A549 (cell line): Measurements from ENCODE around the gene ANKS1B. TPM values are rescaled to one million over a fixed set of nuclear protein-coding genes. Genes with fewer than 3 reads are reported as not detected.

Experiments used
- ATAC-seq, 2 experiments: fragments of 200-7000 bp in 1 of 2; fragments of >200 bp in 1 of 2; cut with Nextera tagmentation in 1 of 2; cut with Tn5 transposase in 1 of 2; 3 replicates each; pipeline versions ENCODE4 v1.8.0 to v1.9.1; 2018 to 2020; ENCODE audit warnings: mild to moderate bottlenecking in 1 of 2, moderate library complexity in 1 of 2
- CTCF ChIA-PET: fragments of 300-600 bp; sonication (Branson Sonifier 250); formaldehyde crosslinking; extraction: SDS; loops from one replicate; lab custom pipeline; 2021; ENCODE audit warnings: antibody characterized with exemption, inconsistent platforms; lab: Yijun Ruan, JAX
- POLR2A ChIA-PET: fragments of 350-600 bp; formaldehyde crosslinking; extraction: SDS; loops from one replicate; lab custom pipeline; 2021; ENCODE audit warnings: antibody characterized with exemption, inconsistent platforms; lab: Yijun Ruan, JAX
- DNase-seq, 2 experiments: peaks; one replicate each; pipeline versions ENCODE4 v3.0.0 to v3.0.0-alpha.2; 2011 to 2016; ENCODE audit warnings: low read depth in 1 of 2, low spot score in 1 of 2
- FAIRE-seq: peaks from 2 replicates; lab custom pipeline; 2011; peaks lifted over from hg19 to GRCh38; lab: Jason Lieb, UNC
- H3K27ac ChIP-seq, 2 experiments: fragments of >200 bp; sonication (Bioruptor Twin); formaldehyde crosslinking; 3 replicates each; pipeline ENCODE4 v1.5.1; 2016 to 2017
- H3K4me1 ChIP-seq: fragments of >200 bp; sonication (Bioruptor Twin); formaldehyde crosslinking; 3 replicates; pipeline ENCODE4 v1.6.1; 2016
- H3K4me2 ChIP-seq: fragments of >200 bp; sonication (Bioruptor Twin); formaldehyde crosslinking; 3 replicates; pipeline ENCODE4 v1.6.1; 2016
- H3K4me3 ChIP-seq: fragments of >200 bp; sonication (Bioruptor Twin); formaldehyde crosslinking; 3 replicates; pipeline ENCODE4 v1.5.1; 2016
- H3K9me3 ChIP-seq: fragments of >200 bp; sonication (Bioruptor Twin); formaldehyde crosslinking; 3 replicates; pipeline ENCODE4 v1.6.1; 2016
- BHLHE40 ChIP-seq: IDR thresholded peaks from 2 replicates; pipeline ENCODE4 v1.6.1; 2012; ENCODE audit warnings: low read depth, low read length, inconsistent platforms
- CBX8 ChIP-seq: fragments of 200-600 bp; sonication (generic); IDR thresholded peaks from 2 replicates; pipeline ENCODE4 v1.6.1; 2016
- CTCF ChIP-seq: fragments of >200 bp; sonication (Bioruptor Twin); formaldehyde crosslinking; IDR thresholded peaks from 3 replicates; pipeline ENCODE4 v1.5.1; 2016
- E2F6 ChIP-seq: IDR thresholded peaks from 2 replicates; pipeline ENCODE4 v1.6.1; 2012; ENCODE audit warnings: low read depth, borderline replicate concordance
- FOSB ChIP-seq: fragments of 250-450 bp; sonication (Bioruptor Pico); IDR thresholded peaks from 2 replicates; pipeline ENCODE4 v1.5.0; 2020; ENCODE audit warnings: mild to moderate bottlenecking, moderate library complexity
- HDAC2 ChIP-seq: fragments of 200-600 bp; sonication (generic); IDR thresholded peaks from 2 replicates; pipeline ENCODE4 v1.6.1; 2016
- KDM1A ChIP-seq: fragments of 200-600 bp; sonication (generic); IDR thresholded peaks from 2 replicates; pipeline ENCODE4 v1.6.1; 2016; ENCODE audit warnings: low read depth, mild to moderate bottlenecking
- MAZ ChIP-seq: fragments of 150-350 bp; IDR thresholded peaks from 2 replicates; pipeline ENCODE4 v1.6.1; 2014; ENCODE audit warnings: antibody characterized with exemption, low read depth, low read length, borderline replicate concordance
- NPAS2 ChIP-seq: fragments of 250-450 bp; sonication (Bioruptor Pico); IDR thresholded peaks from 2 replicates; pipeline ENCODE4 v1.8.0; 2022; ENCODE audit warnings: mild to moderate bottlenecking, moderate library complexity, borderline replicate concordance
- NR3C1 ChIP-seq: fragments of >200 bp; sonication (Bioruptor Twin); formaldehyde crosslinking; IDR thresholded peaks from 3 replicates; pipeline ENCODE4 v1.6.1; 2017
- PHF8 ChIP-seq: fragments of 200-600 bp; sonication (generic); IDR thresholded peaks from 2 replicates; pipeline ENCODE4 v1.6.1; 2016; ENCODE audit warnings: low read depth, mild to moderate bottlenecking, antibody characterized with exemption, moderate library complexity, borderline replicate concordance
- POLR2A ChIP-seq: IDR thresholded peaks from 2 replicates; pipeline ENCODE4 v1.6.1; 2012; ENCODE audit warnings: mild to moderate bottlenecking, low read length
- POLR2AphosphoS2 ChIP-seq: conservative IDR thresholded peaks from 2 replicates; pipeline ENCODE4 v1.6.1; 2012; ENCODE audit warnings: low read length, improper control_type of control experiment, inconsistent platforms
- REST ChIP-seq: fragments of 200-600 bp; sonication (generic); IDR thresholded peaks from 2 replicates; pipeline ENCODE4 v1.6.1; 2016; ENCODE audit warnings: antibody characterized with exemption, mild to moderate bottlenecking, moderate library complexity
- RFX5 ChIP-seq: fragments of 450-650 bp; IDR thresholded peaks from 2 replicates; pipeline ENCODE4 v1.7.1; 2014; ENCODE audit warnings: antibody characterized with exemption, mild to moderate bottlenecking, moderate library complexity
- RNF2 ChIP-seq: fragments of 200-600 bp; sonication (generic); IDR thresholded peaks from 2 replicates; pipeline ENCODE4 v1.6.1; 2016; ENCODE audit warnings: low read depth, mild to moderate bottlenecking, antibody characterized with exemption, moderate library complexity, borderline replicate concordance
- SREBF2 ChIP-seq: fragments of 450-650 bp; IDR thresholded peaks from 2 replicates; pipeline ENCODE4 v1.6.1; 2014; ENCODE audit warnings: mild to moderate bottlenecking, moderate library complexity
- TP53 ChIP-seq: fragments of 250-450 bp; sonication (Bioruptor Pico); IDR thresholded peaks from 2 replicates; pipeline ENCODE4 v1.5.0; 2021; ENCODE audit warnings: mild to moderate bottlenecking, moderate library complexity
- USF2 ChIP-seq: fragments of 450-650 bp; IDR thresholded peaks from 2 replicates; pipeline ENCODE4 v1.6.1; 2014; ENCODE audit warnings: antibody characterized with exemption
- ZFP36 ChIP-seq: fragments of 450-650 bp; IDR thresholded peaks from 2 replicates; pipeline ENCODE4 v1.6.1; 2014; ENCODE audit warnings: borderline replicate concordance; ENCODE audit not compliant: partially characterized antibody
- WGBS: methylation state at CpG from one replicate; pipeline ENCODE4 v1.1.6; 2017; ENCODE audit errors: missing lambda C conversion rate; 5-methylcytosine and 5-hydroxymethylcytosine counted together
- polyA plus RNA-seq, 4 experiments: library from polyadenylated mRNA; depleted of rRNA in 3 of 4; stranded (reverse); fragments of >200 nt; fragmentation: RNase III in 1 of 4; extraction: RNeasy Plus Mini Kit Qiagen cat#74134 plus additional on column Dnase treatment in 1 of 4; gene quantifications; 2 replicates in 3 of 4; 3 replicates in 1 of 4; pipeline ENCODE4 v1.2.3, GENCODE V29; 2011 to 2017

The ANKS1B gene
- polyA plus RNA-seq, 2 of the 4 experiments (the other 2 are of a cell fraction), result 1.5 to 2.2 TPM

GRCh38 chr12:99224237-99224636, 760.5 kb downstream of the ANKS1B start:
- DNase-seq (no peak), FAIRE-seq (no peak), ATAC-seq (no peak)
- no peaks in the 10 kb centered on the region for H3K4me1 ChIP-seq
- no peak overlapping the region for H3K27ac ChIP-seq
- 18% methylated on average over 5 of the region's 5 CpGs for WGBS
- ChIA-PET CTCF (no interaction called here), POLR2A (no interaction called here)
- H3K4me3 ChIP-seq, result no peak overlapping the region
- TF ChIP-seq POLR2AphosphoS2 (no peak), CTCF (no peak), HDAC2 (no peak), KDM1A (no peak), SREBF2 (no peak), PHF8 (no peak), CBX8 (no peak), BHLHE40 (no peak), POLR2A (no peak), NPAS2 (CRISPR knock-in tag) (no peak), NR3C1 (no peak), RFX5 (no peak), MAZ (no peak), TP53 (CRISPR knock-in tag) (no peak), RNF2 (no peak), ZFP36 (no peak)
- no peak overlapping the region for H3K4me2 ChIP-seq
- H3K9me3 ChIP-seq, result no peaks in the 10 kb centered on the region

- H3K4me3 ChIP-seq, result no peak overlapping the region
- ATAC-seq (no peak), DNase-seq (no peak), FAIRE-seq (no peak)
- POLR2A ChIA-PET, result no interaction called here
- H3K4me2 ChIP-seq, result no peak overlapping the region
- H3K9me3 ChIP-seq, result no peaks in the 10 kb centered on the region
- CTCF ChIA-PET, result no interaction called here
- no peak overlapping the region for H3K27ac ChIP-seq
- H3K4me1 ChIP-seq, result no peaks in the 10 kb centered on the region
- TF ChIP-seq FOSB (no peak), USF2 (no peak), ZFP36 (no peak), E2F6 (no peak), REST (no peak)
- WGBS, result 7% methylated on average over 5 of the region's 5 CpGs
Observed at GRCh38 chr12:99223579-99223978, 761.2 kb downstream of the ANKS1B start.
